HG02763 (cell line): Measurements from ENCODE around the gene DDX49.
A peak's percentile ranks its signal among the peaks of the same experiment; 100 is the strongest.

Experiments used
- ATAC-seq: cut with Tn5 transposase; IDR thresholded peaks from one replicate; pipeline ENCODE4 v1.9.1; 2021; ENCODE audit warnings: mild to moderate bottlenecking, moderate library complexity; ENCODE audit not compliant: unreplicated experiment

The DDX49 gene

DNA sequence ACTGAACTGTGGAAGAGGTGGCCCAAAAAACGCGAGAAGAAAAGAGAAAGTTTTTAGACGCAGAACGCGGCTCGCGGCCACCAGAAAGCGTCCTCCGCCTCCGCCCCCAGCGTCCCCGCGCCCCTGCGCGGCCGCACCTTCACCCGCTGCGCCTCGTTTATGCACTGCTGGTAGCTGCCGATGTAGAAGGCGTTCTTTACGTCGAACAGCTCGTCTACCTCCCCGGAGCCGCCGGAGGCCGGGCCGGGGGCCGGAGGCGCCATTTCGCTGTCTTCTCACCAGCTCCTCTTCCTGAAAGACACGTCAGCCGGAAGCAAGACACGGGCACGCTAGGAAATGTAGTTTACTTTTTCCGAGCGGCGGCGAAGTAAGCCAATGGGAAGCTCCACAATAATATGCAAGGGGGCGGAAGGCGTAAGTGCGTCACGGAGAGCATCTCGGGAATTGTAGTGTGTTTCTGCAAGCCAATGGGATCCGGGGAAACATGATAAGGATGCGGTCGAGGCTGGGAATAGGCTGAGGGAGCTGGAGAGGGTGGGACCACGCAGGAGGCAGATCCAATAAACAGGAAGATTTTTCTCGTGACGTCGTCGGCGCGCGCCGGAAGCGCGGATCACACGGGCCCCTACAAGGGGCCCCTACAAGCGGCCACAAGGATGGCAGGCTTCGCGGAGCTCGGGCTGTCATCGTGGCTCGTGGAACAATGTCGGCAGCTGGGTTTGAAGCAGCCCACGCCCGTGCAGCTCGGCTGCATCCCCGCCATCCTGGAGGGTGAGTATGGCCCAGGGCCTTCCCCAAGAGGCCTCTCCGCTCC is at the start of gene DDX49, which contains the start of gene COPE:
Gene DDX49, plus strand, starts transcription at position 630 of the 814 bp plus-strand sequence. Its CDS starts 27 bp downstream, at position 657.
Gene COPE, minus strand, starts transcription at position 302 of the 814 bp plus-strand sequence. Its CDS starts 39 bp downstream, at position 263.
- peak; percentile 93 for ATAC-seq

DNA sequence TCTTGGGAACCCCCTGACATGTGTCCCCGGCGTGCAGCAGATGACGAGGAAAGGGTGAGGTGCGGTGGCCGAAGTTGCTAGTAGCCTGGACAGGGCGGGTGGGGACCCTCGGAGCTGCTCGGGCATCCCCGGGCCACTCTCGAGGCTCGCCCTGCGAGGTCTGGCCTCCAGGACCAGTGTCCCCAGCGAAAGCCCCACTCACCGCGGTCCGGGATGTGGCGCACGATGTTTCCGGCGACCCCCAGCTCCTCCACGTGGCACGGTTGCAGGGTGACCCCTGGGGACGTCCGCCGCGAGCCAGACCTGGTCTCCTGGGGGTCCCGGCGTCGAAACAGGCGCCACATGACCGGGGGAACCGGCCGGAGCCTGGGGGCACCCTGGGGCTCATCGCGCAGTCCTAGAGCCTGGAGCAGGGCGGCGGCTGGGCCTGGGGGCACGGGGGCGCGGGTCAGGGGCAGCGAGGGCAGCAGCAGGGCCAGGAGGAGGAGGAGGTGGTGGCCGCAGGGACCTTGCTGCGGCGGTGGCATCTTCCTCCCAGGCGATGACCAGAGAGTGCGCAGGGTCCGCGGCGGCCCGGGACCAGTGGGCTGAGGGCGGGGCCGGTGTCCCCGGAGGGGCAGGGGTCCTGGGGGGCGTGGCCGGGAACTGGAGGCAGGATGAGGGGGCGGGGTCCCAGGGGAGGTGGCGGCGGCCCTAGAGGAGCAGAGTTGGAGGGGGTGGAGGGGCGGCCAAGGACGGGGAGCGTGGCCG is 49.6 kb upstream of the DDX49 start:
- ATAC-seq: no peak

GRCh38 chr19:18870531-18871172 is 48.9 kb upstream of the DDX49 start:
- ATAC-seq: no peak

- ATAC-seq: no peak
These were observed 48.0 kb upstream of the DDX49 start for GRCh38 chr19:18871543-18871942.

- ATAC-seq: no peak
These were observed 43.8 kb upstream of the DDX49 start for GRCh38 chr19:18875726-18876125.

GRCh38 chr19:18876865-18877264 is 42.6 kb upstream of the DDX49 start:
- ATAC-seq: no peak

DNA sequence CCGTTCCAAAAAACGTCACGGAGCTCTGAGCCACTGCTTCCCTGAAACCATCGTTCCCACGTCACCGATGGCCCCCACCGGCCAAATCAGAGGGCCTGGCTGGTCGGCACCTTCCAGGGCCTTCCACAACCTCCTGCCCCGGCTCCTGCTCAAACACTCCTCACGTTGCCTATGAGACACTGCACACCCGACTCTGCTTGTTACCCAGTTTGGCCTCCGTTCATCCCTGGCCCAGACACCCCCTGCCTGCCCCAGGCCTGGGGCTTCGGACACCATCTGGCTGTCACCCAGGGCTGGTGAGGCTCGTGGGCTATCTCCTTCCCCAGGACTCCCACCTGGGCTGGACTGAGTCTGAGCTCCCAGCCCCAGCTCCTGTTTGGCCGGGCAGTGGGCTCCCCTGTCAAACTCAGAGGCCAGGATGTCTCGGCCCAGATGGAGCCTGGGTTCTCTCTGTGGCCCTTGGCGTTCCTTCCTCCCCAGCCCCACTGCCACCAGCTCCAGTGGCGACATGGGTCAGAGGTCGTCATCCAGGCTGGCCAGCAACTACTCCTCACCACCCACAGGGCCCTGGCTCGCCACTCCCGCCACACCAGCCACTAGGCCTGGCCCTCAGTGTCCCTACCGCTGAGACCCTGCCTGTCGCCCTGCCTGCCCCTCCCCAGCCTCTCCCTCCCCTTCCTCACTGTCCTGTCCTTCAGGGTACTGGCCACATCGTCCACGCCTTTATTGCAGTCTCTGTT is 41.3 kb upstream of the DDX49 start:
- ATAC-seq: no peak

- no peak for ATAC-seq
These were observed 40.5 kb upstream of the DDX49 start for GRCh38 chr19:18878858-18879578.

GRCh38 chr19:18879579-18880373 is 39.7 kb upstream of the DDX49 start:
- no peak for ATAC-seq

DNA sequence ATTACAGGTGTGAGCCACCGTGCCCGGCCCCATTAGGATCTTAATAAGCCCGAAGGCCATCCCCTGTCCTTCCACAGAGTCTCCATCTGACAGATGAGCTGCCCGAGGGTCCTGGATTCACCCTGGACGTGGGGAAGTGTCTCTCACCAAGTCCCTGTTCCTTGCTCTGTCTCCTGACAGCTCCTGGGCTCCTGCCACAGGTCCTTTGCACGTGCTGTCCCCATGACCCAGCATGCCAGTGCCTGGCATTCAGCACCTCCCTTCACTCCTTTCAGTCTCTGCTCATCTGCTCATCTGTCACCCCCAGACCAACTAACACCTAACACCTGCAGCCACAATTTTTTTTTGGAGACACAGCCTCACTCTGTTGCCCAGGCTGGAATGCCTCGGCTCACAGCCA is 38.0 kb upstream of the DDX49 start:
- no peak for ATAC-seq

DNA sequence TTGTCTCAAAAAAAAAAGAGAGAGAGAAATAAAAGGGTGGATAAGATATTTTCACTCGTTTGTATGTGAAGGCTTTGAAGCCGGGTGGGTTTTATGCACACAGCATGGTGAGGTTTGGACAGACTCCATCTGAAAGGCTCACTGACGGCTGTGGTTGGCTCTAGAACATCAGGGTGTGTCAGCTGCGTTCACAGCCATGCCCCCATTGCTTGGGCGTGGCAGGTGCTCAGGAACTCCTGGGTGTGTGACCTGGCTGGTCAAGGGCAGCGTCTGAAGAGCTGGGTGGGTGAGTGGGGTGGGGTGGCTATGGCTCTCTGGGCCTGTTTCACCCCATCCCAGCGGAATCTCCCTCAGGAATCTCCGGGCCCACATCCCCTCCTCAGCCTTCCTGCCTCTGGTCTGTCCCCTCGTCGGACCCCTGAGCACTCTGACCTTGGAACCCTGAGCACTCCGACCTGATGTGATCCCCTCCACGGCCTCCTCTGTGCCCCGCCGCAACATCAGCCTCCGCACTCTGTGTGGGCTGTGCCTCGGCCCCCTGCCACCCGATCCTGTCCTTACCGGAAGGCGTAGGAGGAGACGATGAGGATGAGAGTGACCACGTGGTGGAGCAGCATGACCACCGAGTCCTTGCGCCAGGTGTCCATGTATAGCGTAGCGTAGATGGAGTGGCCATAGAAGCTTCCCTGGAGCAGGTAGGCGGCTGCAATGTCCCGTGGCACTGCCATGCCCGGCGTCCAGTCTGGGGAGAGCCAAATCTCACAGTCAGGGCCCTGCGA is 35.8 kb upstream of the DDX49 start:
- no peak for ATAC-seq

DNA sequence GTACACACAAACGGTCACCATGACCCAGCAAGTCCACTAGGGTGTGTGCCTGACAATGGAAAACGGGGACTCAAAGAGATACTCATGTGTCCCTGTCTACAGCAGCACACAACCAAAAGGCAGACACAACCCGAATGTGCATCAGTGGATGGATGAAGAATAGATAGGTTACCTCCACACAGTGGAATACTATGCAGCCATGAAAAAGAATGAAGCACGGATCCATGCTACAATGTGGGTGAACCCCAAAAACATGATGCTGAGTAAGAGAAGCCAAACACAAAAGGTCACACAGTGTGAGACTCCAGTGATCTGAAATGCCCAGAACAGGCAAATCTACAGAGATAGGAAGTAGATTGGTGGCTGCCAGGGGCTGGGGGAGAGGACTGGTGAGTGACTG is 32.5 kb upstream of the DDX49 start:
- ATAC-seq: no peak

- ATAC-seq: no peak
These were observed 29.4 kb upstream of the DDX49 start for GRCh38 chr19:18889949-18890745.

- ATAC-seq: no peak
These were observed 25.8 kb upstream of the DDX49 start for GRCh38 chr19:18893587-18894253.

- ATAC-seq: no peak
These were observed 25.1 kb upstream of the DDX49 start for GRCh38 chr19:18894254-18895037.

DNA sequence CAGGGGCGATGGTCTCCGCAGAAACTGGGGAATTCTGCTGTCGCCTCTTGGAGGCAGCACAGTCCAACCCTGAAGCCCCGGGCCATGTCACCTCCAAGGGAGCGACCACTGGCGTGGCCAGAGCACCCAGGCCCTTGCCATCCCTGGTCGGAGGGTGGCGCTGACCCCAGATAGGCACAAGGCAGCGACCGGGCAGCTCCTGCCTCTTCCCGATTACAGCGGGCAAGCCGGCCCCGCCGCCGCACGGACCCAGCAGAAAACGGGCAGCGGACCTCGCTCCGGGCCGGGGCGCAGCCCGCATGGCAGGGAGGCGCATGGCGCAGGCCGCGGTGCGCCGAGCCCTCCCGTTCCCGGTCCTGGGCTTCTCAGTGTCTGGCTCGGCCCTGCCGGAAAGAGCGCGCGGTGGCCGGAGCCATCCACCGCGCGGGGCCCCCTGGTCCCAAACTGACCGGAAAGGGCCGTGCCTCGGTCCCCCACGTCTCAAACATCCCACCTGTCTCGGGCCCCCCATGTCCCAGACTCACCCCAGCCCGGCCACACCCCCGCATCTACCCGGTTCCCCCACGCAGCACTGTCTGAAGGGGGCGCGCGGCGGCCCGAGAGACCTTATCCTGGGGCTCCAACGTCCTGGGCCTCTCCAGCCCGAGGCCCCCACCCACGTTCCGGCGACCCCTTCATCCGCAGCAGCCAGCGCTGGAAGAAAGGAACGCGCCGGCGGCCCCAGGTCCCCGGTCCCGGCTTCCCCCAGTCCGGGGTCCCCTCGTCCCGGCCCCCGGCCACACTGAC is 24.3 kb upstream of the DDX49 start:
- no peak for ATAC-seq
